Measurements from ENCODE around the gene KIFC3.
"Not testable (repeated sequence)": the region's sequence is repeated elsewhere in the genome, so short reads cannot be mapped to it uniquely, and the experiment has no call there.

KIFC3 gene

GRCh38 chr16:57786632-57787518 lies 15.4 kb downstream of the KIFC3 start:
- DNase-seq (ENCODE audit: low read depth in 2 of 2), result no peak

- no peak for DNase-seq (ENCODE audit: low read depth in 2 of 2)
Observed at GRCh38 chr16:57785924-57786323, 16.4 kb downstream of the KIFC3 start.

GRCh38 chr16:57785385-57785784 lies 16.9 kb downstream of the KIFC3 start:
- DNase-seq (ENCODE audit: low read depth in 2 of 2), result no peak

GRCh38 chr16:57784334-57784733 lies 18.0 kb downstream of the KIFC3 start:
- DNase-seq (ENCODE audit: low read depth in 2 of 2), result no peak

- no peak for DNase-seq (ENCODE audit: low read depth in 2 of 2)
Observed at GRCh38 chr16:57783883-57784282, 18.4 kb downstream of the KIFC3 start.

- DNase-seq (ENCODE audit: low read depth in 2 of 2), result no peak
Observed at GRCh38 chr16:57783116-57783515, 19.2 kb downstream of the KIFC3 start.

- not testable (repeated sequence) for DNase-seq (ENCODE audit: low read depth in 2 of 2)
Observed at GRCh38 chr16:57782607-57783055, 19.7 kb downstream of the KIFC3 start.

- DNase-seq (ENCODE audit: low read depth in 2 of 2), result no peak
Observed at GRCh38 chr16:57781741-57782606, 20.3 kb downstream of the KIFC3 start.

GRCh38 chr16:57781349-57781740 lies 20.9 kb downstream of the KIFC3 start:
- DNase-seq (ENCODE audit: low read depth in 2 of 2), result no peak

- not testable (repeated sequence) for DNase-seq (ENCODE audit: low read depth in 2 of 2)
Observed at GRCh38 chr16:57779836-57780235, 22.5 kb downstream of the KIFC3 start.

GRCh38 chr16:57778658-57779057 lies 23.6 kb downstream of the KIFC3 start:
- no peak for DNase-seq (ENCODE audit: low read depth in 2 of 2)

GRCh38 chr16:57775661-57776469 lies 26.4 kb downstream of the KIFC3 start:
- DNase-seq (ENCODE audit: low read depth in 2 of 2), result no peak

GRCh38 chr16:57774705-57775285 lies 27.5 kb downstream of the KIFC3 start:
- DNase-seq (ENCODE audit: low read depth in 2 of 2), result no peak

GRCh38 chr16:57773655-57774295 lies 28.5 kb downstream of the KIFC3 start:
- no peak for DNase-seq (ENCODE audit: low read depth in 2 of 2)

- no peak for DNase-seq (ENCODE audit: low read depth in 2 of 2)
Observed at GRCh38 chr16:57773019-57773418, 29.3 kb downstream of the KIFC3 start.

GRCh38 chr16:57771141-57771785 lies 31.0 kb downstream of the KIFC3 start:
- no peak for DNase-seq (ENCODE audit: low read depth in 2 of 2)

- no peak for DNase-seq (ENCODE audit: low read depth in 2 of 2)
Observed at GRCh38 chr16:57770361-57770760, 31.9 kb downstream of the KIFC3 start.

GRCh38 chr16:57769541-57770145 lies 32.6 kb downstream of the KIFC3 start:
- no peak for DNase-seq (ENCODE audit: low read depth in 2 of 2)

GRCh38 chr16:57766714-57767348 lies 35.5 kb downstream of the KIFC3 start:
- DNase-seq (ENCODE audit: low read depth in 2 of 2), result no peak
